NCI-H187 treated with DMSO at 0.1 percent for 48 hours (cell line): ENCODE measurements around the gene PROCR.
"Not testable (repeated sequence)": the region's sequence is repeated elsewhere in the genome, so short reads cannot be mapped to it uniquely, and the experiment has no call there.

ENCODE experiments used
- DNase-seq: peaks from one replicate; lab custom pipeline; 2025; lab: John Stamatoyannopoulos, UW

Gene PROCR

GRCh38 chr20:35171753-35172433 is at the start of gene PROCR:
Gene PROCR, plus strand, starts transcription at chr20:35172072. Its CDS starts 83 bp downstream, at chr20:35172155.
- DNase-seq, result peak; percentile 12

GRCh38 chr20:35122756-35123405 is 49.0 kb upstream of the PROCR start:
- no peak for DNase-seq

- no peak for DNase-seq
Measured at GRCh38 chr20:35125753-35126152, 46.1 kb upstream of the PROCR start.

GRCh38 chr20:35129647-35130069 is 42.2 kb upstream of the PROCR start:
- DNase-seq, result no peak

- no peak for DNase-seq
Measured at GRCh38 chr20:35131934-35132333, 39.9 kb upstream of the PROCR start.

GRCh38 chr20:35133031-35133430 is 38.8 kb upstream of the PROCR start:
- no peak for DNase-seq

- DNase-seq, result no peak
Measured at GRCh38 chr20:35133735-35134134, 38.1 kb upstream of the PROCR start.

GRCh38 chr20:35134472-35134871 is 37.4 kb upstream of the PROCR start:
- DNase-seq, result no peak

GRCh38 chr20:35134880-35135279 is 37.0 kb upstream of the PROCR start:
- DNase-seq, result no peak

GRCh38 chr20:35135867-35136586 is 35.8 kb upstream of the PROCR start:
- DNase-seq, result no peak

GRCh38 chr20:35144694-35145093 is 27.2 kb upstream of the PROCR start:
- no peak for DNase-seq

- DNase-seq, result peak; percentile 18
Measured at GRCh38 chr20:35145141-35145564, 26.7 kb upstream of the PROCR start.

- no peak for DNase-seq
Measured at GRCh38 chr20:35146299-35146919, 25.5 kb upstream of the PROCR start.

GRCh38 chr20:35146920-35147574 is 24.8 kb upstream of the PROCR start, which contains the start of gene EDEM2:
Gene EDEM2, minus strand, starts transcription at chr20:35147336. Its CDS starts 78 bp downstream, at chr20:35147258.
- peak; percentile 67 for DNase-seq

GRCh38 chr20:35147575-35148071 is 24.2 kb upstream of the PROCR start:
- DNase-seq, result not testable (repeated sequence)

- no peak for DNase-seq
Measured at GRCh38 chr20:35150846-35151579, 20.9 kb upstream of the PROCR start.

- no peak for DNase-seq
Measured at GRCh38 chr20:35151736-35152135, 20.1 kb upstream of the PROCR start.

- no peak for DNase-seq
Measured at GRCh38 chr20:35155936-35156335, 15.9 kb upstream of the PROCR start.

GRCh38 chr20:35156978-35157377 is 14.9 kb upstream of the PROCR start:
- no peak for DNase-seq

- not testable (repeated sequence) for DNase-seq
Measured at GRCh38 chr20:35160341-35160740, 11.5 kb upstream of the PROCR start.

- not testable (repeated sequence) for DNase-seq
Measured at GRCh38 chr20:35164531-35164930, 7.3 kb upstream of the PROCR start.
